DND-41 (cell line): ENCODE measurements around the gene CUBN.
A peak's percentile ranks its signal among the peaks of the same experiment; 100 is the strongest.

Experiments
- ATAC-seq: fragments of 200-7000 bp; cut with Tn5 transposase; 3 replicates; pipeline ENCODE4 v1.9.1; 2021; ENCODE audit warnings: low read depth; ENCODE audit not compliant: insufficient read depth
- DNase-seq: peaks from one replicate; pipeline ENCODE4 v3.0.0-alpha.2; 2020
- H2AFZ ChIP-seq: 2 replicates; pipeline ENCODE4 v1.6.0; 2012; ENCODE audit warnings: low read depth, low read length
- H3K27ac ChIP-seq: 2 replicates; pipeline ENCODE4 v1.5.1; 2012; ENCODE audit warnings: low read length, inconsistent platforms
- H3K27me3 ChIP-seq: fragments of 200-600 bp; sonication (generic); 2 replicates; pipeline ENCODE4 v1.6.0; 2012; ENCODE audit warnings: low read length, mild to moderate bottlenecking, inconsistent platforms; ENCODE audit not compliant: insufficient read depth, poor library complexity
- H3K36me3 ChIP-seq: 2 replicates; pipeline ENCODE4 v1.5.1; 2012; ENCODE audit warnings: low read length, inconsistent platforms; ENCODE audit not compliant: insufficient read depth
- H3K4me1 ChIP-seq: 2 replicates; pipeline ENCODE4 v1.5.1; 2012; ENCODE audit warnings: mild to moderate bottlenecking, low read length; ENCODE audit not compliant: insufficient read depth
- H3K4me2 ChIP-seq: 2 replicates; pipeline ENCODE4 v1.6.0; 2012; ENCODE audit warnings: mild to moderate bottlenecking, moderate library complexity, low read length, inconsistent platforms; ENCODE audit not compliant: insufficient read depth
- H3K4me3 ChIP-seq, 2 experiments: fragments of 200-600 bp in 1 of 2; shearing (Covaris generic) in 1 of 2; 2 replicates each; pipeline ENCODE4 v1.5.1; 2012 to 2016; ENCODE audit warnings: inconsistent platforms in 2 of 2, low read length in 2 of 2, mild to moderate bottlenecking in 2 of 2, low read depth in 1 of 2, moderate library complexity in 1 of 2
- H3K79me2 ChIP-seq: 2 replicates; pipeline ENCODE4 v1.6.0; 2012; ENCODE audit warnings: low read length, inconsistent platforms; ENCODE audit not compliant: insufficient read depth
- H3K9ac ChIP-seq: 2 replicates; pipeline ENCODE4 v1.6.0; 2012; ENCODE audit warnings: low read depth, mild to moderate bottlenecking, inconsistent platforms, low read length, moderate library complexity
- H3K9me3 ChIP-seq: 2 replicates; pipeline ENCODE4 v1.5.1; 2012; ENCODE audit warnings: low read length, moderate library complexity, mild to moderate bottlenecking, inconsistent platforms; ENCODE audit not compliant: insufficient read depth, severe bottlenecking
- H4K20me1 ChIP-seq: 2 replicates; pipeline ENCODE4 v1.6.0; 2012; ENCODE audit warnings: low read length; ENCODE audit not compliant: insufficient read depth
- CTCF ChIP-seq: IDR thresholded peaks from 2 replicates; pipeline ENCODE4 v1.5.1; 2012; ENCODE audit warnings: borderline replicate concordance, low read length, moderate library complexity, mild to moderate bottlenecking; ENCODE audit not compliant: poor library complexity, severe bottlenecking; ENCODE audit errors: extremely low read depth
- EZH2 ChIP-seq: IDR thresholded peaks from 3 replicates; pipeline ENCODE4 v1.6.1; 2012; ENCODE audit warnings: borderline replicate concordance, low read depth, mild to moderate bottlenecking, moderate library complexity, low read length, inconsistent platforms; ENCODE audit not compliant: severe bottlenecking

The CUBN gene

GRCh38 chr10:17010363-17011145 lies 119.1 kb downstream of the CUBN start:
- Histone ChIP-seq H3K36me3 (no peaks in the 10 kb centered on the region), H3K4me3 (no peak overlapping the region), H3K27ac (no peak overlapping the region), H2AFZ (no peak overlapping the region), H3K9me3 (no peaks in the 10 kb centered on the region), H3K79me2 (no peaks in the 10 kb centered on the region), H3K27me3 (no peaks in the 10 kb centered on the region), H3K9ac (no peak overlapping the region), H4K20me1 (no peaks in the 10 kb centered on the region), H3K4me1 (peaks cover 14% of the 10 kb centered on the region), H3K4me2 (no peak overlapping the region)
- DNase-seq (no peak), ATAC-seq (no peak)
- TF ChIP-seq EZH2 (no peak), CTCF (no peak)

- ATAC-seq (no peak), DNase-seq (no peak)
- Histone ChIP-seq H2AFZ (no peak overlapping the region), H3K4me1 (peaks cover 19% of the 10 kb centered on the region), H3K27me3 (no peaks in the 10 kb centered on the region), H3K27ac (no peak overlapping the region), H3K9me3 (no peaks in the 10 kb centered on the region), H3K4me2 (no peak overlapping the region), H3K79me2 (no peaks in the 10 kb centered on the region), H3K4me3 (no peak overlapping the region), H3K36me3 (no peaks in the 10 kb centered on the region), H4K20me1 (no peaks in the 10 kb centered on the region), H3K9ac (no peak overlapping the region)
- TF ChIP-seq CTCF (no peak), EZH2 (no peak)
Measured at GRCh38 chr10:17009212-17009700, 120.4 kb downstream of the CUBN start.

GRCh38 chr10:17007418-17007770 lies 122.2 kb downstream of the CUBN start:
- H3K27ac ChIP-seq, result no peak overlapping the region

More at GRCh38 chr10:17007418-17007770, 122.2 kb downstream of the CUBN start:
- peaks cover 32% of the 10 kb centered on the region for H3K4me1 ChIP-seq
- no peaks in the 10 kb centered on the region for H3K9me3 ChIP-seq
- H3K4me3 ChIP-seq, result no peak overlapping the region
- H3K36me3 ChIP-seq, result no peaks in the 10 kb centered on the region
- no peak for TF ChIP-seq CTCF
- no peak for TF ChIP-seq EZH2
- DNase-seq (no peak), ATAC-seq (peak; percentile 44; the same call in 1 of the 3 replicates)
- no peak overlapping the region for H3K4me2 ChIP-seq
- no peaks in the 10 kb centered on the region for H3K79me2 ChIP-seq
- no peak overlapping the region for H3K9ac ChIP-seq
- H2AFZ ChIP-seq, result no peak overlapping the region
- H3K27me3 ChIP-seq, result no peaks in the 10 kb centered on the region
- no peaks in the 10 kb centered on the region for H4K20me1 ChIP-seq
